ENCODE measurements around the gene LRAT. TPM values are rescaled to one million over a fixed set of nuclear protein-coding genes. Genes with fewer than 3 reads are reported as not detected.

Gene LRAT
- total and polyA plus RNA-seq, 10 of the 15 experiments (the other 5 are each of a cell fraction or from before 2014, with no cell fraction given): 0.07 to 0.08 TPM; not detected in 8

Small RNA genes lying within 50 kb of the gene (small RNA-seq; reads per million reads assigned to genes)
- not detected for gene NDUFB2P1
- 0.12 reads per million for gene RNU2-44P
- gene RNU2-66P: not detected

Other genes with a start within 250 kb of the LRAT start
- gene PLRG1, start 193.6 kb upstream of the LRAT start, total RNA-seq (2014; rRNA removed): 54.7 and 71.2 TPM in 2 replicates
- gene PLRG1, start 193.6 kb upstream of the LRAT start, total RNA-seq (2014; rRNA removed; fragmentation: Illumina TruSeq; extraction: Trizol): 63.4 and 63.9 TPM in 2 replicates
- 83.9 and 95.9 TPM in 2 replicates for gene PLRG1, start 193.6 kb upstream of the LRAT start, total RNA-seq (2021)
- 129 and 157 TPM in 2 replicates for gene PLRG1, start 193.6 kb upstream of the LRAT start, polyA plus RNA-seq (2011; rRNA removed)
- 88.8 and 90.6 TPM in 2 replicates for gene PLRG1, start 193.6 kb upstream of the LRAT start, polyA plus RNA-seq (2014; fragmentation: Illumina TruSeq; extraction: Trizol)
- 100 to 1,000 TPM; 138 to 182 TPM for gene PLRG1, start 193.6 kb upstream of the LRAT start, polyA plus RNA-seq (2014; fragmentation: Nextera tagmentation; extraction: Ambion mirVana)
- gene PLRG1, start 193.6 kb upstream of the LRAT start, polyA plus RNA-seq (2014; rRNA removed): 82.7 and 86.9 TPM in 2 replicates
- gene PLRG1, start 193.6 kb upstream of the LRAT start, polyA plus RNA-seq (2016; fragmentation: Nextera tagmentation; extraction: Ambion mirVana): 100 to 1,000 TPM; 127 to 129 TPM
- gene FGB, start 181.0 kb upstream of the LRAT start, total RNA-seq (2014; rRNA removed): not detected in 2 replicates
- not detected in 2 replicates for gene FGB, start 181.0 kb upstream of the LRAT start, total RNA-seq (2014; rRNA removed; fragmentation: Illumina TruSeq; extraction: Trizol)
- gene FGB, start 181.0 kb upstream of the LRAT start, total RNA-seq (2021): 2.0 and 2.7 TPM in 2 replicates
- not detected in 2 replicates for gene FGB, start 181.0 kb upstream of the LRAT start, polyA plus RNA-seq (2011; rRNA removed)
- 0.04 TPM in 1 of 2 replicates, not detected in the other for gene FGB, start 181.0 kb upstream of the LRAT start, polyA plus RNA-seq (2014; fragmentation: Illumina TruSeq; extraction: Trizol)
- gene FGB, start 181.0 kb upstream of the LRAT start, polyA plus RNA-seq (2014; fragmentation: Nextera tagmentation; extraction: Ambion mirVana): not detected
- gene FGB, start 181.0 kb upstream of the LRAT start, polyA plus RNA-seq (2014; rRNA removed): not detected in 2 replicates
- gene FGB, start 181.0 kb upstream of the LRAT start, polyA plus RNA-seq (2016; fragmentation: Nextera tagmentation; extraction: Ambion mirVana): not detected
- not detected in 2 replicates for gene FGA, start 153.3 kb upstream of the LRAT start, total RNA-seq (2014; rRNA removed)
- not detected in 2 replicates for gene FGA, start 153.3 kb upstream of the LRAT start, total RNA-seq (2014; rRNA removed; fragmentation: Illumina TruSeq; extraction: Trizol)
- 2.8 and 3.6 TPM in 2 replicates for gene FGA, start 153.3 kb upstream of the LRAT start, total RNA-seq (2021)
- gene FGA, start 153.3 kb upstream of the LRAT start, polyA plus RNA-seq (2011; rRNA removed): not detected in 2 replicates
- gene FGA, start 153.3 kb upstream of the LRAT start, polyA plus RNA-seq (2014; fragmentation: Illumina TruSeq; extraction: Trizol): not detected in 2 replicates
- gene FGA, start 153.3 kb upstream of the LRAT start, polyA plus RNA-seq (2014; fragmentation: Nextera tagmentation; extraction: Ambion mirVana): not detected
- gene FGA, start 153.3 kb upstream of the LRAT start, polyA plus RNA-seq (2014; rRNA removed): not detected in 2 replicates
- not detected for gene FGA, start 153.3 kb upstream of the LRAT start, polyA plus RNA-seq (2016; fragmentation: Nextera tagmentation; extraction: Ambion mirVana)
- not detected in 2 replicates for gene FGG, start 131.3 kb upstream of the LRAT start, total RNA-seq (2014; rRNA removed)
- gene FGG, start 131.3 kb upstream of the LRAT start, total RNA-seq (2014; rRNA removed; fragmentation: Illumina TruSeq; extraction: Trizol): not detected in 2 replicates
- 1.8 and 1.9 TPM in 2 replicates for gene FGG, start 131.3 kb upstream of the LRAT start, total RNA-seq (2021)
- gene FGG, start 131.3 kb upstream of the LRAT start, polyA plus RNA-seq (2011; rRNA removed): not detected in 2 replicates
- gene FGG, start 131.3 kb upstream of the LRAT start, polyA plus RNA-seq (2014; fragmentation: Illumina TruSeq; extraction: Trizol): not detected in 2 replicates
- not detected for gene FGG, start 131.3 kb upstream of the LRAT start, polyA plus RNA-seq (2014; fragmentation: Nextera tagmentation; extraction: Ambion mirVana)
- not detected in 2 replicates for gene FGG, start 131.3 kb upstream of the LRAT start, polyA plus RNA-seq (2014; rRNA removed)
- not detected for gene FGG, start 131.3 kb upstream of the LRAT start, polyA plus RNA-seq (2016; fragmentation: Nextera tagmentation; extraction: Ambion mirVana)
- gene RBM46, start 37.3 kb downstream of the LRAT start, total RNA-seq (2014; rRNA removed): not detected in 2 replicates
- not detected in 2 replicates for gene RBM46, start 37.3 kb downstream of the LRAT start, total RNA-seq (2014; rRNA removed; fragmentation: Illumina TruSeq; extraction: Trizol)
- gene RBM46, start 37.3 kb downstream of the LRAT start, total RNA-seq (2021): not detected in 2 replicates
- not detected in 2 replicates for gene RBM46, start 37.3 kb downstream of the LRAT start, polyA plus RNA-seq (2011; rRNA removed)
- not detected in 2 replicates for gene RBM46, start 37.3 kb downstream of the LRAT start, polyA plus RNA-seq (2014; fragmentation: Illumina TruSeq; extraction: Trizol)
- gene RBM46, start 37.3 kb downstream of the LRAT start, polyA plus RNA-seq (2014; fragmentation: Nextera tagmentation; extraction: Ambion mirVana): not detected
- gene RBM46, start 37.3 kb downstream of the LRAT start, polyA plus RNA-seq (2014; rRNA removed): not detected in 2 replicates
- not detected for gene RBM46, start 37.3 kb downstream of the LRAT start, polyA plus RNA-seq (2016; fragmentation: Nextera tagmentation; extraction: Ambion mirVana)

Measured in GM12878 (cell line).